Liver (tissue), 9 donors: ENCODE measurements around the gene GFRA3. TPM values are rescaled to one million over a fixed set of nuclear protein-coding genes. Genes with fewer than 3 reads are reported as not detected.

Experiments used
- DNase-seq: peaks from one replicate; pipeline ENCODE4 v3.0.0-alpha.2; 2017; ENCODE audit warnings: low spot score
- H3K27ac ChIP-seq, 2 donors: one replicate each; pipeline ENCODE4 v1.7.0; 2013; ENCODE audit warnings: inconsistent platforms in 2 of 2, low read length in 2 of 2, control low read depth in 1 of 2, low read depth in 1 of 2, mild to moderate bottlenecking in 1 of 2
- H3K27me3 ChIP-seq, 4 donors: one replicate each; pipeline versions ENCODE4 v1.6.1 to v1.7.0; 2013; ENCODE audit warnings: low read length in 3 of 4, inconsistent platforms in 1 of 4, mild to moderate bottlenecking in 1 of 4, moderate library complexity in 1 of 4; ENCODE audit not compliant: control insufficient read depth in 4 of 4, insufficient read depth in 4 of 4
- H3K36me3 ChIP-seq, 4 donors: one replicate each; pipeline versions ENCODE4 v1.6.1 to v1.7.0; 2013; ENCODE audit warnings: low read length in 3 of 4, mild to moderate bottlenecking in 3 of 4, low read depth in 1 of 4, moderate library complexity in 1 of 4; ENCODE audit not compliant: control insufficient read depth in 4 of 4, insufficient read depth in 3 of 4
- H3K4me1 ChIP-seq, 4 donors: one replicate each; pipeline versions ENCODE4 v1.6.1 to v1.7.0; 2013; ENCODE audit warnings: low read length in 3 of 4, mild to moderate bottlenecking in 3 of 4, moderate library complexity in 1 of 4; ENCODE audit not compliant: control insufficient read depth in 4 of 4, insufficient read depth in 4 of 4
- H3K4me3 ChIP-seq, 3 donors: one replicate each; pipeline versions ENCODE4 v1.6.1 to v1.7.0; 2013; ENCODE audit warnings: low read length in 3 of 3, control low read depth in 1 of 3, low read depth in 1 of 3, mild to moderate bottlenecking in 1 of 3
- H3K9ac ChIP-seq, 2 donors: one replicate each; pipeline ENCODE4 v1.7.0; 2013; ENCODE audit warnings: low read length in 2 of 2, mild to moderate bottlenecking in 2 of 2, moderate library complexity in 2 of 2, control low read depth in 1 of 2, low read depth in 1 of 2
- H3K9me3 ChIP-seq, 4 donors: one replicate each; pipeline versions ENCODE4 v1.6.1 to v1.7.0; 2013; ENCODE audit warnings: low read length in 3 of 4; ENCODE audit not compliant: control insufficient read depth in 4 of 4
- EGR1 ChIP-seq, 2 donors: IDR thresholded peaks; 2 replicates each; pipeline ENCODE4 v1.6.1; 2016 to 2018; ENCODE audit warnings: antibody characterized with exemption in 2 of 2, low read depth in 2 of 2
- FOXA1 ChIP-seq: IDR thresholded peaks from 2 replicates; pipeline ENCODE4 v1.6.1; 2016; ENCODE audit warnings: antibody characterized with exemption
- FOXA2 ChIP-seq: IDR thresholded peaks from 2 replicates; pipeline ENCODE4 v1.6.1; 2016; ENCODE audit warnings: antibody characterized with exemption
- GABPA ChIP-seq, 2 donors: IDR thresholded peaks in 1 of 2; conservative IDR thresholded peaks in 1 of 2; 2 replicates each; pipeline ENCODE4 v1.6.1; 2016; ENCODE audit warnings: antibody characterized with exemption in 2 of 2, mild to moderate bottlenecking in 1 of 2, moderate library complexity in 1 of 2
- HNF4A ChIP-seq, 2 donors: conservative IDR thresholded peaks; 2 replicates each; pipeline ENCODE4 v1.6.1; 2016; ENCODE audit warnings: antibody characterized with exemption in 2 of 2, mild to moderate bottlenecking in 2 of 2
- JUND ChIP-seq, 2 donors: IDR thresholded peaks; 2 replicates each; pipeline ENCODE4 v1.6.1; 2016; ENCODE audit warnings: antibody characterized with exemption in 2 of 2
- RAD21 ChIP-seq, 2 donors: IDR thresholded peaks; 2 replicates each; pipeline ENCODE4 v1.6.1; 2016; ENCODE audit warnings: antibody characterized with exemption in 2 of 2, mild to moderate bottlenecking in 2 of 2
- RXRA ChIP-seq, 2 donors: IDR thresholded peaks; 2 replicates each; pipeline ENCODE4 v1.6.1; 2017 to 2018; ENCODE audit warnings: antibody characterized with exemption in 2 of 2, mild to moderate bottlenecking in 1 of 2
- SP1 ChIP-seq: IDR thresholded peaks from 2 replicates; pipeline ENCODE4 v1.6.1; 2018; ENCODE audit warnings: antibody characterized with exemption, mild to moderate bottlenecking
- TAF1 ChIP-seq: conservative IDR thresholded peaks from 2 replicates; pipeline ENCODE4 v1.6.1; 2016; ENCODE audit warnings: antibody characterized with exemption, mild to moderate bottlenecking
- YY1 ChIP-seq: IDR thresholded peaks from 2 replicates; pipeline ENCODE4 v1.6.1; 2016; ENCODE audit warnings: antibody characterized with exemption, mild to moderate bottlenecking
- WGBS: extraction: QIAGEN DNeasy Blood & Tissue Kit; methylation state at CpG from one replicate; pipeline ENCODE4 v1.1.7; 2013; 5-methylcytosine and 5-hydroxymethylcytosine counted together
- polyA plus RNA-seq, 2 donors: library from polyadenylated mRNA; stranded (reverse) in 1 of 2; unstranded in 1 of 2; fragments of 200-250 nt in 1 of 2; fragments of >200 nt in 1 of 2; fragmentation: Nextera tagmentation in 1 of 2; extraction: Ambion mirVana in 1 of 2; gene quantifications; one replicate each; pipeline versions ENCODE4 v1.2.1 to v1.2.3, GENCODE V29; 2013 to 2015
- total RNA-seq, 2 donors: library from RNA; depleted of rRNA; stranded (reverse); fragments of >200 nt; gene quantifications; one replicate each; pipeline ENCODE4 v1.2.3, GENCODE V29; 2014
- TF ChIP-seq, protein P1 (sequence below): IDR thresholded peaks from 2 replicates; pipeline ENCODE4 v1.6.1; 2016; ENCODE audit warnings: antibody characterized with exemption
- TF ChIP-seq, protein P2 (sequence below): fragments of 150-350 bp; IDR thresholded peaks from 2 replicates; pipeline ENCODE4 v1.5.1; 2017; ENCODE audit warnings: improper control_type of control experiment, low read depth, low read length; ENCODE audit not compliant: missing input control
- TF ChIP-seq, protein P3 (sequence below): IDR thresholded peaks from 2 replicates; pipeline ENCODE4 v1.6.1; 2016; ENCODE audit warnings: antibody characterized with exemption, mild to moderate bottlenecking
- TF ChIP-seq, protein P4 (sequence below): IDR thresholded peaks from 2 replicates; pipeline ENCODE4 v1.6.1; 2016; ENCODE audit warnings: antibody characterized with exemption
- TF ChIP-seq, protein P5 (sequence below): IDR thresholded peaks from 2 replicates; pipeline ENCODE4 v1.6.1; 2016; ENCODE audit warnings: antibody characterized with exemption
- donor health status: healthy.
- donor health status: healthy.
- donor health status: healthy.
- donor health status: healthy.
- donor health status: healthy.

Gene GFRA3
- total and polyA plus RNA-seq, 4 donors: 0.18 to 1.9 (median 0.36) TPM

DNA sequence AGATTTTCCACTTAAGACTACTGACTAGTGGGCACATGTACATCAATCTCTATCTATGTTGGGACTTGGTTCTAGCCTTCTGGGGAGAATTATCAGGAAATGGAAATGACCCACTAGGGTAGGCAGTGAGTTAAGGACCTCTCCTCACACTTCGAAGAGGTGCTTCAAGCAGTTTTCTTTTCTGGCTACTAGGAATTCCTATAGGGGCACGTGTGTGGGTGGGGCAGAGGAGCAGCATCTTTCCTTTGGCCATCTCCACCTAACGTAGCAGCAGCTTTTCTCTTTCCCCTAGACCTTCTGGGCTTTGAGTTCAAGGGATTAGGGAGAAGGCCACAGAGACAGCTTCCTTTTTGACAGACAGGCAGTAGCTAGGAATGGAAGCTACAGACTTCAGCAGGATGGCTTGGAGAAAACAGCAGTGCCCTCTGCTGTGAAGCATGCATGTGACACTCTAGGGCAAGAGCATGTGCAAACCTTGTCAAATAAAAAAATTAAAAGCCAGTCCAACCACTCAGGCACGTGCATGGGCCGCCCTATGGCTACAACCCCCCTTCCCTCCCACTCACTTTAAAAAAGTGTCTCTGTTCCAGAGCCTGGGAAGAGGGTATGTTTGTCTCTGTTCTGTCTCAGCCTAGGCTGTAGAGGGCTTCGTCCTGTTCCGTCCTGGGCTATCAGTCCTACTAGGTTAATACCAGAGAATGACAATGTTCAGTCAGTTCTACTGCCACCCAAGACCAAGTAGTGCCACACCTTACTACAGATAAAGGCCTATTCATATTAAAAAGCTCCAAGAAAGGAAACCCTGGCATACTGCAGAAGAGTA, 8.7 kb upstream of the GFRA3 start:
- DNase-seq: peak; percentile 44
- Histone ChIP-seq H3K27ac (no peak overlapping the region), H3K27me3 (no peaks in the 10 kb centered on the region), H3K9ac (no peak overlapping the region), H3K9me3 (no peaks in the 10 kb centered on the region), H3K4me3 (no peak overlapping the region), H3K4me1 (no peaks in the 10 kb centered on the region), H3K36me3 (no peaks in the 10 kb centered on the region)
- TF ChIP-seq, protein P1, sequence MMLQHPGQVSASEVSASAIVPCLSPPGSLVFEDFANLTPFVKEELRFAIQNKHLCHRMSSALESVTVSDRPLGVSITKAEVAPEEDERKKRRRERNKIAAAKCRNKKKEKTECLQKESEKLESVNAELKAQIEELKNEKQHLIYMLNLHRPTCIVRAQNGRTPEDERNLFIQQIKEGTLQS: no peak
- TF ChIP-seq JUND (IDR thresholded peaks at IDR 0.05) (no peak), FOXA2 (no peak), EGR1 (IDR thresholded peaks at IDR 0.05; ENCODE audit: low read depth in 2 of 2) (peak in 1 of 2 donors; percentile 14), FOXA1 (no peak), RXRA (IDR thresholded peaks at IDR 0.05) (no peak), RAD21 (IDR thresholded peaks at IDR 0.05) (peak; percentile 94 to 95), GABPA (IDR thresholded peaks at IDR 0.05 in 1 of 2, conservative IDR thresholded peaks at IDR 0.05 in 1 of 2) (no peak)
- TF ChIP-seq, protein P2, sequence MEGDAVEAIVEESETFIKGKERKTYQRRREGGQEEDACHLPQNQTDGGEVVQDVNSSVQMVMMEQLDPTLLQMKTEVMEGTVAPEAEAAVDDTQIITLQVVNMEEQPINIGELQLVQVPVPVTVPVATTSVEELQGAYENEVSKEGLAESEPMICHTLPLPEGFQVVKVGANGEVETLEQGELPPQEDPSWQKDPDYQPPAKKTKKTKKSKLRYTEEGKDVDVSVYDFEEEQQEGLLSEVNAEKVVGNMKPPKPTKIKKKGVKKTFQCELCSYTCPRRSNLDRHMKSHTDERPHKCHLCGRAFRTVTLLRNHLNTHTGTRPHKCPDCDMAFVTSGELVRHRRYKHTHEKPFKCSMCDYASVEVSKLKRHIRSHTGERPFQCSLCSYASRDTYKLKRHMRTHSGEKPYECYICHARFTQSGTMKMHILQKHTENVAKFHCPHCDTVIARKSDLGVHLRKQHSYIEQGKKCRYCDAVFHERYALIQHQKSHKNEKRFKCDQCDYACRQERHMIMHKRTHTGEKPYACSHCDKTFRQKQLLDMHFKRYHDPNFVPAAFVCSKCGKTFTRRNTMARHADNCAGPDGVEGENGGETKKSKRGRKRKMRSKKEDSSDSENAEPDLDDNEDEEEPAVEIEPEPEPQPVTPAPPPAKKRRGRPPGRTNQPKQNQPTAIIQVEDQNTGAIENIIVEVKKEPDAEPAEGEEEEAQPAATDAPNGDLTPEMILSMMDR: peak; percentile 78
- WGBS: 67% methylated on average over 7 of the region's 7 CpGs

DNA sequence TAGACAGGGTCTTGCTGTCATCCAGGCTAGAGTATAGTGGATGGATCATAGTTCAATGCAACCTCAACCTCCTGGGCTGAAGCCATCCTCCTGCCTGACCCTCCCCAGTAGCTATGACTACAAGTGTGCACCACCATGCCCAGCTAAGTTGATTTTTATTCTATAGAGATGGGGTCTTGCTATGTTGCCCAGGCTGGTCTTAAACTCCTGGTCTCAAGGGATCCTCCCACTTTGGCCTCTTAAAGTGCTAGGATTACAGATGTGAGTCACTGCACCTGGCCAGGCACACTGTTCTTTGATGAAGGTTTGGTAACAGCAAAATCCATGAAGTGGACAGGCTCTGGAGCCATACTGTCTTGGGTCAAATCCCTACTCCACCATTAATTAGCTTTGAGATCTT, 6.5 kb upstream of the GFRA3 start:
- H3K9me3 ChIP-seq: no peaks in the 10 kb centered on the region
- H3K27me3 ChIP-seq: no peaks in the 10 kb centered on the region
- H3K4me3 ChIP-seq: no peak overlapping the region
- H3K4me1 ChIP-seq: peaks cover 0 to 8% (median 8%) of the 10 kb centered on the region in 4 donors
- no peaks in the 10 kb centered on the region for H3K36me3 ChIP-seq
- H3K27ac ChIP-seq: no peak overlapping the region
- TF ChIP-seq FOXA1: no peak
- TF ChIP-seq SP1: no peak
- TF ChIP-seq GABPA (IDR thresholded peaks at IDR 0.05 in 1 of 2, conservative IDR thresholded peaks at IDR 0.05 in 1 of 2): no peak
- TF ChIP-seq FOXA2: no peak
- TF ChIP-seq JUND (IDR thresholded peaks at IDR 0.05): no peak
- TF ChIP-seq, protein P3, sequence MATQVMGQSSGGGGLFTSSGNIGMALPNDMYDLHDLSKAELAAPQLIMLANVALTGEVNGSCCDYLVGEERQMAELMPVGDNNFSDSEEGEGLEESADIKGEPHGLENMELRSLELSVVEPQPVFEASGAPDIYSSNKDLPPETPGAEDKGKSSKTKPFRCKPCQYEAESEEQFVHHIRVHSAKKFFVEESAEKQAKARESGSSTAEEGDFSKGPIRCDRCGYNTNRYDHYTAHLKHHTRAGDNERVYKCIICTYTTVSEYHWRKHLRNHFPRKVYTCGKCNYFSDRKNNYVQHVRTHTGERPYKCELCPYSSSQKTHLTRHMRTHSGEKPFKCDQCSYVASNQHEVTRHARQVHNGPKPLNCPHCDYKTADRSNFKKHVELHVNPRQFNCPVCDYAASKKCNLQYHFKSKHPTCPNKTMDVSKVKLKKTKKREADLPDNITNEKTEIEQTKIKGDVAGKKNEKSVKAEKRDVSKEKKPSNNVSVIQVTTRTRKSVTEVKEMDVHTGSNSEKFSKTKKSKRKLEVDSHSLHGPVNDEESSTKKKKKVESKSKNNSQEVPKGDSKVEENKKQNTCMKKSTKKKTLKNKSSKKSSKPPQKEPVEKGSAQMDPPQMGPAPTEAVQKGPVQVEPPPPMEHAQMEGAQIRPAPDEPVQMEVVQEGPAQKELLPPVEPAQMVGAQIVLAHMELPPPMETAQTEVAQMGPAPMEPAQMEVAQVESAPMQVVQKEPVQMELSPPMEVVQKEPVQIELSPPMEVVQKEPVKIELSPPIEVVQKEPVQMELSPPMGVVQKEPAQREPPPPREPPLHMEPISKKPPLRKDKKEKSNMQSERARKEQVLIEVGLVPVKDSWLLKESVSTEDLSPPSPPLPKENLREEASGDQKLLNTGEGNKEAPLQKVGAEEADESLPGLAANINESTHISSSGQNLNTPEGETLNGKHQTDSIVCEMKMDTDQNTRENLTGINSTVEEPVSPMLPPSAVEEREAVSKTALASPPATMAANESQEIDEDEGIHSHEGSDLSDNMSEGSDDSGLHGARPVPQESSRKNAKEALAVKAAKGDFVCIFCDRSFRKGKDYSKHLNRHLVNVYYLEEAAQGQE: no peak
- TF ChIP-seq TAF1: no peak
- TF ChIP-seq, protein P4, sequence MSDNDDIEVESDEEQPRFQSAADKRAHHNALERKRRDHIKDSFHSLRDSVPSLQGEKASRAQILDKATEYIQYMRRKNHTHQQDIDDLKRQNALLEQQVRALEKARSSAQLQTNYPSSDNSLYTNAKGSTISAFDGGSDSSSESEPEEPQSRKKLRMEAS: no peak
- TF ChIP-seq, protein P2: no peak
- TF ChIP-seq HNF4A (conservative IDR thresholded peaks at IDR 0.05): no peak
- TF ChIP-seq, protein P1: no peak
- TF ChIP-seq YY1: no peak
- TF ChIP-seq, protein P5, sequence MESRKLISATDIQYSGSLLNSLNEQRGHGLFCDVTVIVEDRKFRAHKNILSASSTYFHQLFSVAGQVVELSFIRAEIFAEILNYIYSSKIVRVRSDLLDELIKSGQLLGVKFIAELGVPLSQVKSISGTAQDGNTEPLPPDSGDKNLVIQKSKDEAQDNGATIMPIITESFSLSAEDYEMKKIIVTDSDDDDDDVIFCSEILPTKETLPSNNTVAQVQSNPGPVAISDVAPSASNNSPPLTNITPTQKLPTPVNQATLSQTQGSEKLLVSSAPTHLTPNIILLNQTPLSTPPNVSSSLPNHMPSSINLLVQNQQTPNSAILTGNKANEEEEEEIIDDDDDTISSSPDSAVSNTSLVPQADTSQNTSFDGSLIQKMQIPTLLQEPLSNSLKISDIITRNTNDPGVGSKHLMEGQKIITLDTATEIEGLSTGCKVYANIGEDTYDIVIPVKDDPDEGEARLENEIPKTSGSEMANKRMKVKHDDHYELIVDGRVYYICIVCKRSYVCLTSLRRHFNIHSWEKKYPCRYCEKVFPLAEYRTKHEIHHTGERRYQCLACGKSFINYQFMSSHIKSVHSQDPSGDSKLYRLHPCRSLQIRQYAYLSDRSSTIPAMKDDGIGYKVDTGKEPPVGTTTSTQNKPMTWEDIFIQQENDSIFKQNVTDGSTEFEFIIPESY: no peak
- no peak for DNase-seq
- H3K9ac ChIP-seq: no peak overlapping the region
